Panc1 (cell line): Measurements from ENCODE around the gene FTO.

Experiments
- POLR2AphosphoS5 ChIP-seq: IDR thresholded peaks from 2 replicates; pipeline ENCODE4 v1.6.1; 2012; ENCODE audit warnings: mild to moderate bottlenecking, low read depth, low read length, moderate library complexity
- SIN3A ChIP-seq: IDR thresholded peaks from 2 replicates; pipeline ENCODE4 v1.6.1; 2012; ENCODE audit warnings: low read depth, mild to moderate bottlenecking, low read length, moderate library complexity, borderline replicate concordance; ENCODE audit not compliant: insufficient read depth
- TCF7L2 ChIP-seq: IDR thresholded peaks from 2 replicates; pipeline ENCODE4 v1.6.1; 2011; ENCODE audit warnings: mild to moderate bottlenecking, low read depth, low read length, inconsistent platforms
- TF ChIP-seq, protein P1 (sequence below): fragments of 450-650 bp; IDR thresholded peaks from 2 replicates; pipeline ENCODE4 v1.5.1; 2017; ENCODE audit warnings: mild to moderate bottlenecking
- TF ChIP-seq, protein P2 (sequence below), 2 experiments: IDR thresholded peaks; 2 replicates each; pipeline ENCODE4 v1.6.1; 2011 to 2012; ENCODE audit warnings: low read depth in 2 of 2, control low read depth in 1 of 2, low read length in 1 of 2, mild to moderate bottlenecking in 1 of 2, moderate library complexity in 1 of 2; ENCODE audit not compliant: insufficient read depth in 1 of 2

DNA sequence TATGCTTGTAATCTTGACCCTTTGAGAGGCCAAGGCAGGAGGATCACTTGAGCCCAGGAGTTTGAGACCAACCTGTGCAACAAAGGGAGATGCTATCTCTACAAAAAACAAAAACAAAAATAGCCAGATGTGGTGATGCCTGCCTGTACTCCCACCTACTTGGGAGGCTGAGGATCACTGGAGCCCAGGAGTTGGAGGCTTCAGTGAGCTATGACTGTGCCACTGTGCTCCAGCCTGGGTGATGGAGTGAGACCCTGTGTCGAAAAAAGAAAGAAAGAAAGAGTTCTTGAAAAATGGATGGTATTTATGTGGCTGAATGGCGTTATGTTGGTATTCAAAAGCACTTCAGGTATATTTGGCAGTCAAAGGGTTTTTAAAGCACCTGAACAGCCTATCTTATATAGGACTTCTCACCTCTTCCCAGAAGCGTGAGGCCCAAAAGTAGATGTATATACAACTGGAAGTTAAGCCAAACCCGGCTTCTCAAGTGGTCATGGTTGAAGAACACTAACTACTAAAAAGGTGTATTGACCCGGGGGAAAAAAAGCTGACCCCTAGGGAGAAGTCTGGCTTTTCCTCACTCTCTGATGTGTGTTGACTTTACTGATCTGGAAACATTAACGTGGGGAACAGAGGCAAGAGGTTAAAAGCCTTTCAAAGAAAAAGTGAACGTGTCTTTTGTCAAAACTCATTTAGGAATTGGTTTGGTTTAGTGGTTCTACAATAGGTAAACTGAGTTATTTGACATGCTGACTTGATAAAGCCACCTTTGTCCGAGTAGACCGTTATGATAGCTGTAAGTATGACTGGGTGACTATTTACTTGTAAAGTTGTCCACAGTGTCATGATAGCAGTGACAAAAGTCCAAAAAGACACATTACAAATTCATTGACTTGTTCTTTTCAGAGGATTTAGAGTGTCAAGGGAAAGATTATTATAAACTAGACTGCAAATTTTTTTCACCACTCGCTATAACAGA, 399.2 kb downstream of the FTO start:
- TF ChIP-seq, protein P1, sequence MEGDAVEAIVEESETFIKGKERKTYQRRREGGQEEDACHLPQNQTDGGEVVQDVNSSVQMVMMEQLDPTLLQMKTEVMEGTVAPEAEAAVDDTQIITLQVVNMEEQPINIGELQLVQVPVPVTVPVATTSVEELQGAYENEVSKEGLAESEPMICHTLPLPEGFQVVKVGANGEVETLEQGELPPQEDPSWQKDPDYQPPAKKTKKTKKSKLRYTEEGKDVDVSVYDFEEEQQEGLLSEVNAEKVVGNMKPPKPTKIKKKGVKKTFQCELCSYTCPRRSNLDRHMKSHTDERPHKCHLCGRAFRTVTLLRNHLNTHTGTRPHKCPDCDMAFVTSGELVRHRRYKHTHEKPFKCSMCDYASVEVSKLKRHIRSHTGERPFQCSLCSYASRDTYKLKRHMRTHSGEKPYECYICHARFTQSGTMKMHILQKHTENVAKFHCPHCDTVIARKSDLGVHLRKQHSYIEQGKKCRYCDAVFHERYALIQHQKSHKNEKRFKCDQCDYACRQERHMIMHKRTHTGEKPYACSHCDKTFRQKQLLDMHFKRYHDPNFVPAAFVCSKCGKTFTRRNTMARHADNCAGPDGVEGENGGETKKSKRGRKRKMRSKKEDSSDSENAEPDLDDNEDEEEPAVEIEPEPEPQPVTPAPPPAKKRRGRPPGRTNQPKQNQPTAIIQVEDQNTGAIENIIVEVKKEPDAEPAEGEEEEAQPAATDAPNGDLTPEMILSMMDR = no peak
- TF ChIP-seq, protein P2, sequence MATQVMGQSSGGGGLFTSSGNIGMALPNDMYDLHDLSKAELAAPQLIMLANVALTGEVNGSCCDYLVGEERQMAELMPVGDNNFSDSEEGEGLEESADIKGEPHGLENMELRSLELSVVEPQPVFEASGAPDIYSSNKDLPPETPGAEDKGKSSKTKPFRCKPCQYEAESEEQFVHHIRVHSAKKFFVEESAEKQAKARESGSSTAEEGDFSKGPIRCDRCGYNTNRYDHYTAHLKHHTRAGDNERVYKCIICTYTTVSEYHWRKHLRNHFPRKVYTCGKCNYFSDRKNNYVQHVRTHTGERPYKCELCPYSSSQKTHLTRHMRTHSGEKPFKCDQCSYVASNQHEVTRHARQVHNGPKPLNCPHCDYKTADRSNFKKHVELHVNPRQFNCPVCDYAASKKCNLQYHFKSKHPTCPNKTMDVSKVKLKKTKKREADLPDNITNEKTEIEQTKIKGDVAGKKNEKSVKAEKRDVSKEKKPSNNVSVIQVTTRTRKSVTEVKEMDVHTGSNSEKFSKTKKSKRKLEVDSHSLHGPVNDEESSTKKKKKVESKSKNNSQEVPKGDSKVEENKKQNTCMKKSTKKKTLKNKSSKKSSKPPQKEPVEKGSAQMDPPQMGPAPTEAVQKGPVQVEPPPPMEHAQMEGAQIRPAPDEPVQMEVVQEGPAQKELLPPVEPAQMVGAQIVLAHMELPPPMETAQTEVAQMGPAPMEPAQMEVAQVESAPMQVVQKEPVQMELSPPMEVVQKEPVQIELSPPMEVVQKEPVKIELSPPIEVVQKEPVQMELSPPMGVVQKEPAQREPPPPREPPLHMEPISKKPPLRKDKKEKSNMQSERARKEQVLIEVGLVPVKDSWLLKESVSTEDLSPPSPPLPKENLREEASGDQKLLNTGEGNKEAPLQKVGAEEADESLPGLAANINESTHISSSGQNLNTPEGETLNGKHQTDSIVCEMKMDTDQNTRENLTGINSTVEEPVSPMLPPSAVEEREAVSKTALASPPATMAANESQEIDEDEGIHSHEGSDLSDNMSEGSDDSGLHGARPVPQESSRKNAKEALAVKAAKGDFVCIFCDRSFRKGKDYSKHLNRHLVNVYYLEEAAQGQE (IDR thresholded peaks at IDR 0.05; ENCODE audit: insufficient read depth in 1 of 2, low read depth in 2 of 2, low read length in 1 of 2) = no peak
- TF ChIP-seq POLR2AphosphoS5 (no peak), SIN3A (no peak), TCF7L2 (no peak)
